GM12864 (cell line): ENCODE results near the gene DHX38.

Experiments
- DNase-seq: peaks from one replicate; pipeline ENCODE4 v3.0.0-alpha.2; 2011; ENCODE audit warnings: low read depth
- H3K4me3 ChIP-seq: 2 replicates; pipeline ENCODE4 v1.5.1; 2011; ENCODE audit warnings: mild to moderate bottlenecking, low read depth, low read length, control low read depth
- CTCF ChIP-seq: IDR thresholded peaks from 2 replicates; pipeline ENCODE4 v1.5.1; 2011; ENCODE audit warnings: low read depth, mild to moderate bottlenecking, moderate library complexity, low read length, control low read depth, inconsistent platforms; ENCODE audit errors: missing control alignments

The DHX38 gene

GRCh38 chr16:72122916-72123315 lies 29.3 kb downstream of the DHX38 start:
- H3K4me3 ChIP-seq: no peak overlapping the region
- no peak for TF ChIP-seq CTCF

GRCh38 chr16:72123426-72123825 lies 29.8 kb downstream of the DHX38 start:
- no peak for DNase-seq
- H3K4me3 ChIP-seq: no peak overlapping the region
- TF ChIP-seq CTCF: no peak

More at GRCh38 chr16:72122916-72123315, 29.3 kb downstream of the DHX38 start:
- no peak for DNase-seq

- H3K4me3 ChIP-seq: no peak overlapping the region
- DNase-seq: no peak
- TF ChIP-seq CTCF: no peak
These were observed 30.5 kb downstream of the DHX38 start for GRCh38 chr16:72124148-72124547.

- TF ChIP-seq CTCF: peak; percentile 84
- no peak overlapping the region for H3K4me3 ChIP-seq
These were observed 31.4 kb downstream of the DHX38 start for GRCh38 chr16:72124761-72125634.

GRCh38 chr16:72125635-72126428 lies 32.2 kb downstream of the DHX38 start:
- TF ChIP-seq CTCF: no peak
- DNase-seq: no peak
- H3K4me3 ChIP-seq: no peak overlapping the region

More at GRCh38 chr16:72124761-72125634, 31.4 kb downstream of the DHX38 start:
- DNase-seq: peak; percentile 46

GRCh38 chr16:72126429-72126765 lies 32.8 kb downstream of the DHX38 start:
- no peak for DNase-seq
- no peak overlapping the region for H3K4me3 ChIP-seq
- TF ChIP-seq CTCF: no peak

GRCh38 chr16:72128701-72129100 lies 35.1 kb downstream of the DHX38 start:
- no peak overlapping the region for H3K4me3 ChIP-seq
- TF ChIP-seq CTCF: no peak
- DNase-seq: no peak
